K562 (cell line): ENCODE results near the gene N4BP2. TPM values are rescaled to one million over a fixed set of nuclear protein-coding genes. Genes with fewer than 3 reads are reported as not detected.

Source experiments
- ARHGAP35 ChIP-seq: fragments of 450-650 bp; IDR thresholded peaks from 2 replicates; pipeline ENCODE4 v1.6.1; 2018; ENCODE audit not compliant: partially characterized antibody
- ARNT ChIP-seq, 2 experiments: fragments of 450-650 bp; IDR thresholded peaks; 2 replicates each; pipeline ENCODE4 v1.6.1; 2016; ENCODE audit warnings: mild to moderate bottlenecking in 1 of 2
- BMI1 ChIP-seq: fragments of 150-350 bp; IDR thresholded peaks from 2 replicates; pipeline ENCODE4 v1.6.1; 2014; ENCODE audit warnings: low read length
- CEBPG ChIP-seq, 3 experiments: fragments of 200-800 bp in 1 of 3; sonication (Bioruptor generic) in 1 of 3; sonication (generic) in 1 of 3; formaldehyde crosslinking in 1 of 3; IDR thresholded peaks in 2 of 3; conservative IDR thresholded peaks in 1 of 3; 2 replicates each; pipeline versions ENCODE4 v1.6.1 to v1.8.0; 2016 to 2022; ENCODE audit warnings: missing compliant biosample characterization in 2 of 3, missing genetic modification characterization in 2 of 3, mild to moderate bottlenecking in 1 of 3, missing genetic modification reagents in 1 of 3
- E2F3 ChIP-seq: fragments of 250-450 bp; sonication (Bioruptor Pico); IDR thresholded peaks from 2 replicates; pipeline ENCODE4 v1.4.0; 2020; ENCODE audit warnings: mild to moderate bottlenecking
- GTF2A2 ChIP-seq: IDR thresholded peaks from 2 replicates; pipeline ENCODE4 v1.6.1; 2016; ENCODE audit warnings: mild to moderate bottlenecking, missing genetic modification characterization, missing compliant biosample characterization
- GTF2F1 ChIP-seq: IDR thresholded peaks from 2 replicates; pipeline ENCODE4 v1.6.1; 2011; ENCODE audit warnings: low read depth, low read length, improper control_type of control experiment
- HDAC2 ChIP-seq: fragments of 450-650 bp; IDR thresholded peaks from 2 replicates; pipeline ENCODE4 v1.6.1; 2016; ENCODE audit warnings: mild to moderate bottlenecking
- MTF1 ChIP-seq: fragments of 250-450 bp; sonication (Bioruptor Pico); IDR thresholded peaks from 2 replicates; pipeline ENCODE4 v1.9.0; 2021; ENCODE audit warnings: moderate library complexity, mild to moderate bottlenecking, inconsistent platforms, borderline replicate concordance
- NFATC3 ChIP-seq: fragments of 450-650 bp; IDR thresholded peaks from 2 replicates; pipeline ENCODE4 v1.6.1; 2017; ENCODE audit warnings: mild to moderate bottlenecking
- PATZ1 ChIP-seq: fragments of 250-450 bp; sonication (Bioruptor Pico); IDR thresholded peaks from 2 replicates; pipeline ENCODE4 v1.5.0; 2020; ENCODE audit warnings: mild to moderate bottlenecking, borderline replicate concordance
- PCBP2 ChIP-seq: fragments of 200-400 bp; formaldehyde crosslinking; IDR thresholded peaks from 2 replicates; pipeline ENCODE4 v1.6.1; 2018; ENCODE audit warnings: low read length, low read depth, mild to moderate bottlenecking, moderate library complexity; ENCODE audit not compliant: poor library complexity, severe bottlenecking
- RBM39 ChIP-seq: fragments of 200-400 bp; formaldehyde crosslinking; optimal IDR thresholded peaks from 2 replicates; pipeline ENCODE3; 2018; ENCODE audit warnings: low read depth, low read length
- SIN3A ChIP-seq, 2 experiments: fragments of 150-350 bp in 1 of 2; IDR thresholded peaks; 2 replicates each; pipeline ENCODE4 v1.6.1; 2011 to 2016; ENCODE audit warnings: borderline replicate concordance in 2 of 2, low read depth in 2 of 2, low read length in 2 of 2, mild to moderate bottlenecking in 2 of 2, moderate library complexity in 2 of 2; ENCODE audit not compliant: control insufficient read depth in 1 of 2
- SMAD4 ChIP-seq: fragments of 250-450 bp; sonication (Bioruptor Pico); conservative IDR thresholded peaks from 2 replicates; pipeline ENCODE4 v1.8.0; 2021; ENCODE audit warnings: inconsistent platforms, mild to moderate bottlenecking, moderate library complexity
- TOE1 ChIP-seq, 2 experiments: fragments of 450-650 bp in 1 of 2; sonication (generic) in 1 of 2; formaldehyde crosslinking in 1 of 2; IDR thresholded peaks; 2 replicates each; pipeline versions ENCODE4 v1.7.1 to v1.8.0; 2016 to 2022; ENCODE audit warnings: borderline replicate concordance in 2 of 2, mild to moderate bottlenecking in 2 of 2, antibody characterized with exemption in 1 of 2, inconsistent platforms in 1 of 2, low read depth in 1 of 2, missing genetic modification reagents in 1 of 2, moderate library complexity in 1 of 2
- ZBTB1 ChIP-seq: sonication (generic); formaldehyde crosslinking; IDR thresholded peaks from 2 replicates; pipeline ENCODE4 v1.8.1; 2023; ENCODE audit warnings: missing genetic modification reagents, low read depth, mild to moderate bottlenecking, borderline replicate concordance
- ZBTB12 ChIP-seq: fragments of 250-450 bp; sonication (Bioruptor Pico); IDR thresholded peaks from 2 replicates; pipeline ENCODE4 v1.4.0; 2020
- ZNF146 ChIP-seq: IDR thresholded peaks from one replicate; pipeline ENCODE4 v1.6.1; 2018; ENCODE audit warnings: missing compliant biosample characterization; ENCODE audit not compliant: unreplicated experiment
- ZNF239 ChIP-seq: fragments of 250-450 bp; sonication (Bioruptor Pico); IDR thresholded peaks from 2 replicates; pipeline ENCODE4 v1.4.0; 2020; ENCODE audit warnings: mild to moderate bottlenecking
- ZNF24 ChIP-seq: fragments of 450-650 bp; IDR thresholded peaks from 2 replicates; pipeline ENCODE4 v1.6.1; 2016
- ZNF511 ChIP-seq: sonication (generic); formaldehyde crosslinking; IDR thresholded peaks from 2 replicates; pipeline ENCODE4 v1.8.0; 2022; ENCODE audit warnings: mild to moderate bottlenecking, missing genetic modification reagents
- ZNF764 ChIP-seq: fragments of 250-450 bp; sonication (Bioruptor Pico); IDR thresholded peaks from 2 replicates; pipeline ENCODE4 v1.4.0; 2020; ENCODE audit warnings: low read depth, mild to moderate bottlenecking, moderate library complexity
- ZNF77 ChIP-seq: fragments of 250-450 bp; sonication (Bioruptor Pico); IDR thresholded peaks from 2 replicates; pipeline ENCODE4 v1.5.0; 2020
- polyA plus RNA-seq, 8 experiments: library from polyadenylated mRNA; depleted of rRNA in 4 of 8; stranded (reverse) in 5 of 8; unstranded in 3 of 8; fragments of >200 nt; fragmentation: Nextera tagmentation in 2 of 8; fragmentation: Illumina TruSeq in 1 of 8; extraction: Ambion mirVana in 2 of 8; extraction: Trizol in 1 of 8; gene quantifications; 2 replicates each; pipeline versions ENCODE4 v1.2.1 to v1.2.3, GENCODE V29; 2011 to 2014; ENCODE audit warnings: inconsistent platforms in 1 of 8, missing spikeins in 1 of 8
- total RNA-seq, 7 experiments: library from RNA; depleted of rRNA in 6 of 7; stranded (reverse); fragments of >200 nt in 6 of 7; fragmentation: Illumina TruSeq in 2 of 7; extraction: Trizol in 2 of 7; gene quantifications; 2 replicates each; pipeline versions ENCODE4 v1.2.1 to v1.2.3, GENCODE V29; 2011 to 2021; ENCODE audit warnings: low replicate concordance in 1 of 7

Gene N4BP2
- total and polyA plus RNA-seq, 9 of the 15 experiments (the other 6 are each of a cell fraction or from before 2014, with no cell fraction given): 2.7 to 12.6 (median 7.6) TPM

GRCh38 chr4:40199999-40200874 is 143.6 kb downstream of the N4BP2 start (continued):
- TF ChIP-seq GTF2F1: no peak
- no peak for TF ChIP-seq ZBTB12 (CRISPR knock-in tag)
- no peak for TF ChIP-seq MTF1 (CRISPR knock-in tag)
- no peak for TF ChIP-seq GTF2A2 (tag)
- no peak for TF ChIP-seq ZNF77 (CRISPR knock-in tag)
- no peak for TF ChIP-seq CEBPG (CRISPR knock-in tag; IDR thresholded peaks at IDR 0.05)
- TF ChIP-seq CEBPG (tag; conservative IDR thresholded peaks at IDR 0.05 in 1 of 2, IDR thresholded peaks at IDR 0.05 in 1 of 2): peak; percentile 46 to 50; a peak in 2 of 4 replicates
- no peak for TF ChIP-seq PATZ1 (CRISPR knock-in tag)
- TF ChIP-seq ZNF764 (CRISPR knock-in tag): no peak
- peak; percentile 49; the same call in 1 of the 2 replicates for TF ChIP-seq SMAD4 (CRISPR knock-in tag)
- no peak for TF ChIP-seq ZNF511 (CRISPR knock-in tag)
- TF ChIP-seq ARNT (IDR thresholded peaks at IDR 0.05): peak in 1 of 2 experiments; percentile 28; a peak in 1 of 4 replicates
- TF ChIP-seq BMI1: no peak
- TF ChIP-seq SIN3A (IDR thresholded peaks at IDR 0.05; ENCODE audit: borderline replicate concordance in 2 of 2, control insufficient read depth in 1 of 2, low read depth in 2 of 2, low read length in 2 of 2): no peak; a peak in 1 of 4 replicates
- TF ChIP-seq PCBP2: no peak
- TF ChIP-seq ZBTB1 (CRISPR knock-in tag): no peak
- TF ChIP-seq ZNF146: no peak
- TF ChIP-seq RBM39: no peak
- no peak for TF ChIP-seq NFATC3
- no peak for TF ChIP-seq ZNF24
- TF ChIP-seq ZNF239 (CRISPR knock-in tag): no peak
- TF ChIP-seq HDAC2: 0 out of 2 replicates have a peak, but pooled peaks have one; percentile 13
- TF ChIP-seq ARHGAP35: no peak
- TF ChIP-seq TOE1 (IDR thresholded peaks at IDR 0.05; ENCODE audit: borderline replicate concordance): no peak
- TF ChIP-seq TOE1 (CRISPR knock-in tag; IDR thresholded peaks at IDR 0.05; ENCODE audit: borderline replicate concordance, low read depth): no peak
- no peak for TF ChIP-seq E2F3
